ENCODE results near the gene FXYD1. TPM values are rescaled to one million over a fixed set of nuclear protein-coding genes. Genes with fewer than 3 reads are reported as not detected.

FXYD1 gene
- total RNA-seq, 2 donors from 2014 or later, result 7.7 to 30.3 TPM

GRCh38 chr19:35168196-35168595 is 29.6 kb downstream of the FXYD1 start:
- intact Hi-C loops (cut with DNase I, micrococcal nuclease), result no loop called here
- DNase-seq (no peak), ATAC-seq (no peak)

DNA sequence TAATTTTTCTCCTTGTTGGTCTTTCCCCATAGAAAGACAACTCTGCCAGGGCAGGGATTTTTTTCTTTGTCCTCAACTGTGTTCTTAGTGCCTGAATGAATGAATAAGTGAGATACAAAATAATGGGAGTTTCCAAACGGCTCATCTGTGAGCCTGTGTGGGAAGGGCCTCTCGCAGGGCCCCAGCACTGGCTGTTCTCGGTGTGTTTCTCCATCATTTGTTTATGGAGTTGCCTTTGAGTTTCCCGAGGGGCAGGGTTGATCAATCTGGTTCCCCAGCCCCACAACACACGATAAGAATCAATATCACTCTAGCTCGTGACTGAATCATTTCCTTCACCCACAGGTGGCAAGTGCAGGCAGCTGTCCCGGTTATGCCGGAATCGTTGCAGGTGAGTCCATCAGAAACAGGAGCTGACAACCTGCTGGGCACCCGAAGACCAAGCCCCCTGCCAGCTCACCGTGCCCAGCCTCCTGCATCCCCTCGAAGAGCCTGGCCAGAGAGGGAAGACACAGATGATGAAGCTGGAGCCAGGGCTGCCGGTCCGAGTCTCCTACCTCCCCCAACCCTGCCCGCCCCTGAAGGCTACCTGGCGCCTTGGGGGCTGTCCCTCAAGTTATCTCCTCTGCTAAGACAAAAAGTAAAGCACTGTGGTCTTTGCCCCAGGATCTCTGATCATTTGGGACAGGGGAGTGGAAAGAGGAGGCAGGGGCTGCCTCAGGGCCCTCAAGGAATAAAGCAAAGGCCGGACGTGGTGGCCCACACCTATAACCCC is 30.8 kb downstream of the FXYD1 start:
- intact Hi-C loops (cut with DNase I, micrococcal nuclease), result no loop called here
- ATAC-seq, result no peak
- DNase-seq, result no peak

- intact Hi-C loops (cut with DNase I, micrococcal nuclease), result no loop called here
- no peak for ATAC-seq
- no peak for DNase-seq
Observed at GRCh38 chr19:35170359-35171061, 31.9 kb downstream of the FXYD1 start.

DNA sequence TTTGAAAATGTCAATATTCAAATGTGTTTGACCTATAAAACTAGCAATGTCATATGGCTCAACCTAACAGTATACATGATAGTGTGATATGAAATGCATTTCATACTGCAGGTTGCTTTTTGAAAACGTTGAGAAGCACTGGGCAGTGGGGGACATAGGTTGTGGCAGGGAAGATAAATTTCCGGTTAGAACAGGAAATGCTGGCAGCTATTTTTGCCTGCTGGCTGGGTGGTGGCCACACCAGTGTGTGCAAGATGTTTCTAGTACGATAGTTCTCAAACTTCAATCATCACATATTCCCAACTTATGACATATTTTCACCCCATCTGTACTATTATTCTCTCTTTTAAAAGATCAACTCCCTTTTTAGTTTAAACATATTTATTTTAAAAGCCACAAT is 33.1 kb downstream of the FXYD1 start:
- ATAC-seq (no peak), DNase-seq (no peak)
- intact Hi-C loops (cut with DNase I, micrococcal nuclease), result no loop called here

GRCh38 chr19:35174226-35174625 is 35.6 kb downstream of the FXYD1 start:
- ATAC-seq, result no peak
- DNase-seq, result no peak
- intact Hi-C loops (cut with DNase I, micrococcal nuclease), result no loop called here

- DNase-seq (no peak), ATAC-seq (no peak)
- intact Hi-C loops (cut with DNase I, micrococcal nuclease), result no loop called here
Observed at GRCh38 chr19:35176181-35176570, 37.6 kb downstream of the FXYD1 start.

DNA sequence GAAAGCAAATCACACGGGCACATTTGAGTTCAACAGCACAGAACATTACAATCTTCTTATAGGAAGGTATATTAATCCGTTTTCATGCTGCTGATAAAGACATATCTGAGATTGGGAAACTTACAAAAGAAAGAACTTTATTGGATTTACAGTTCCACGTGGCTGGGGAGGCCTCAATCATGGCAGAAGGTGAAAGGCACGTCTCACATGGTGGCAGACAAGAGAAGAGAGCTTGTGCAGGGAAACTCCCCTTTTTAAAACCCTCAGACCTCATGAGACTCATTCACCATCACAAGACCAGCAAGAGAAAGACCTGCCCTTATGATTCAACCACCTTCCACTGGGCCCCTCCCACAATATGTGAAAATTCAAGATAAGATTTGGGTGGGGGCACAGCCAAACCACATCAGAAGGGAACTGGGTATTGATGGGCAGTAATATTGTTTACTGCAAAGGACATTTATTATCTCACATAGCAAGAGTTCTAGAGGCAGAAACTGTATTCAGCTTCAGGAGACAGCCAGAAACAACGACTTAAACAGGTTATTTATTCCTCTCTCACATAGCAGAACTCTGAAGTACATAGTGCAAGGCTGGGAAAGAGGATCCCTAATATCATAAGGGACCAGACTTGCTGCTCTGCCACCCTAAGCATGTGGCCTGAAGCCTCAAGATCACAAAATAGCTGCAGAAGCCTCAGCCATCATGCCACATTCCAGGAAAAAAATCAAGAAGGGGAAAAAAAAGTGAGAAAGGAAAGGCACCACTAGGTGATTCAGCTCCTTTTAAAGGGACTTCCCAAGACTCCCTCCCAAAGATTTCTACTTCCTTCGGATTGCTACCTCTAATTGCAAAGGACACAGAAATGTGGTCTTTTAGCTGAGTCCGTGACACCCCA is 39.0 kb downstream of the FXYD1 start:
- DNase-seq (no peak), ATAC-seq (no peak)
- intact Hi-C loops (cut with DNase I, micrococcal nuclease), result no loop called here

- intact Hi-C loops (cut with DNase I, micrococcal nuclease), result no loop called here
- no peak for ATAC-seq
- no peak for DNase-seq
Observed at GRCh38 chr19:35178701-35179100, 40.1 kb downstream of the FXYD1 start.

GRCh38 chr19:35179830-35180229 is 41.2 kb downstream of the FXYD1 start:
- DNase-seq (no peak), ATAC-seq (no peak)
- intact Hi-C loops (cut with DNase I, micrococcal nuclease), result no loop called here

- intact Hi-C loops (cut with DNase I, micrococcal nuclease), result no loop called here
- ATAC-seq, result no peak
- no peak for DNase-seq
Observed at GRCh38 chr19:35181387-35181786, 42.8 kb downstream of the FXYD1 start.

DNA sequence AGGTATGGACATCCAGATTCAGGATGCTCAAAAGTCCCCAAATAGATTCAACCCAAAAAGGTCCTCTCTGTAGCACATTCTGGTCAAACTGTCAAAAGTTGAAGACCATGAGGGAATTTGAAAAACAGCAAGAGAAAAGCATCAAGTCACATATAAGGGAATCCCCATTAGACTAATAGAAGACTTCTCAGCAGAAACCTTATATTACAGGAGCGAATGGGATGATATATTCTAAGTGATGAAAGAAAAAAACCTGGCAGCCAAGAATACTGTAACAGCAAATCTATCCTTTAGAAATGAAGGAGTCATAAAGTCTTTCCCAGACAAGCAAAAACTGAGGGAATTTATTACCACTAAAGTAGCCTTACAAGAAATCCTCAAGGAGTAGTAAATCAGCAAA is 45.6 kb downstream of the FXYD1 start:
- intact Hi-C loops (cut with DNase I, micrococcal nuclease), result no loop called here
- ATAC-seq (no peak), DNase-seq (no peak)

DNA sequence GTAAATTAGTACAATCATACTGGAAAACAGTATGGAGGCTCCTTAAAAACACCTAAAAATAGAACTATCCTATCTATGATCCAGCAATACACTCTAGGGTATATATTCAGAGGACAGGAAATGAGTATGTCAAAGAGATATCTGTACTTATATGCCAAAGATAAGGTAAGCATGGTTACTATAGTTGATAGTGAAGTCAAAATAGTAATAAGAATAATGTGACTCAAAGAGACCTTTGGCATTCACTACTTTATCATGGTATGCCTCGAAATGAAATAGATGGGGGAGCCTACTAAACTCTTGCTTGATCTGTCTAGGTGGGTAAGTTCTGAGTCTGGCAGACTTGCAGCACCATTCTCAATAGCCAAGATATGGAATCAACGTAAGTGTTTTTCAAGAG is 46.3 kb downstream of the FXYD1 start:
- intact Hi-C loops (cut with DNase I, micrococcal nuclease), result no loop called here
- ATAC-seq (no peak), DNase-seq (no peak)

Other genes starting within 250 kb of the FXYD1 start
- 1 to 10 TPM; 2.2 to 2.7 TPM for gene ZNF30, start 211.9 kb upstream of the FXYD1 start, total RNA-seq
- gene ZNF792, start 174.6 kb upstream of the FXYD1 start, total RNA-seq, result 1 to 10 TPM; 5.8 to 6.4 TPM
- gene GRAMD1A, start 138.5 kb upstream of the FXYD1 start, total RNA-seq, result 10 to 100 TPM; 17.1 to 32.3 TPM
- gene SCN1B, start 108.4 kb upstream of the FXYD1 start, total RNA-seq, result 1 to 10 TPM; 2.2 to 4.1 TPM
- gene HPN, start 97.1 kb upstream of the FXYD1 start, total RNA-seq, result 1 to 10 TPM in 1 of 2 donors, under 1 TPM in 1; 0.95 to 1.1 TPM
- 1,000 to 10,000 TPM; 4,169 to 4,218 TPM for gene FXYD3, start 23.0 kb upstream of the FXYD1 start, total RNA-seq
- gene LGI4, start 3.8 kb upstream of the FXYD1 start, total RNA-seq, result 10 to 100 TPM in 1 of 2 donors, 1 to 10 TPM in 1; 9.7 to 14.2 TPM
- gene FXYD7, start 4.4 kb downstream of the FXYD1 start, total RNA-seq, result not detected
- gene FXYD5, start 15.9 kb downstream of the FXYD1 start, total RNA-seq, result 10 to 100 TPM; 14.9 to 18.3 TPM
- not detected for gene FAM187B, start 89.9 kb downstream of the FXYD1 start, total RNA-seq
- gene LSR, start 110.2 kb downstream of the FXYD1 start, total RNA-seq, result 100 to 1,000 TPM; 323 to 324 TPM
- 10 to 100 TPM; 85.9 to 96.2 TPM for gene USF2, start 130.1 kb downstream of the FXYD1 start, total RNA-seq
- gene HAMP, start 143.7 kb downstream of the FXYD1 start, total RNA-seq, result not detected
- gene MAG, start 153.3 kb downstream of the FXYD1 start, total RNA-seq, result not detected
- gene CD22, start 190.4 kb downstream of the FXYD1 start, total RNA-seq, result 1 to 10 TPM; 2.5 to 3.2 TPM
- under 1 TPM in 1 of 2 donors, not detected in 1; 0.11 TPM for gene FFAR1, start 209.1 kb downstream of the FXYD1 start, total RNA-seq
- gene FFAR3, start 219.6 kb downstream of the FXYD1 start, total RNA-seq, result not detected
- not detected for gene GPR42, start 232.2 kb downstream of the FXYD1 start, total RNA-seq